ENCODE measurements around the gene WDR88.

GRCh38 chr19:33139165-33139564 is 7.3 kb downstream of the WDR88 start:
- TF ChIP-seq CTCF (conservative IDR thresholded peaks at IDR 0.05; ENCODE audit: low read depth, low read length) (no peak), POLR2A (IDR thresholded peaks at IDR 0.05; ENCODE audit: low read depth, low read length) (no peak), RFX5 (IDR thresholded peaks at IDR 0.05; ENCODE audit: low read depth, low read length) (no peak), RAD21 (IDR thresholded peaks at IDR 0.05; ENCODE audit: low read length) (no peak), CEBPB (IDR thresholded peaks at IDR 0.05; ENCODE audit: low read depth, low read length) (no peak), NFE2L2 (IDR thresholded peaks at IDR 0.05; ENCODE audit: low read depth, low read length) (no peak), MXI1 (IDR thresholded peaks at IDR 0.05; ENCODE audit: borderline replicate concordance, low read depth, low read length) (no peak), SMC3 (IDR thresholded peaks at IDR 0.05; ENCODE audit: low read depth, low read length) (no peak), BHLHE40 (IDR thresholded peaks at IDR 0.05; ENCODE audit: low read depth, low read length) (no peak), MAFK (IDR thresholded peaks at IDR 0.05; ENCODE audit: low read depth, low read length) (no peak), CHD1 (IDR thresholded peaks at IDR 0.05; ENCODE audit: low read depth, low read length) (no peak)
- TF ChIP-seq, protein P1, sequence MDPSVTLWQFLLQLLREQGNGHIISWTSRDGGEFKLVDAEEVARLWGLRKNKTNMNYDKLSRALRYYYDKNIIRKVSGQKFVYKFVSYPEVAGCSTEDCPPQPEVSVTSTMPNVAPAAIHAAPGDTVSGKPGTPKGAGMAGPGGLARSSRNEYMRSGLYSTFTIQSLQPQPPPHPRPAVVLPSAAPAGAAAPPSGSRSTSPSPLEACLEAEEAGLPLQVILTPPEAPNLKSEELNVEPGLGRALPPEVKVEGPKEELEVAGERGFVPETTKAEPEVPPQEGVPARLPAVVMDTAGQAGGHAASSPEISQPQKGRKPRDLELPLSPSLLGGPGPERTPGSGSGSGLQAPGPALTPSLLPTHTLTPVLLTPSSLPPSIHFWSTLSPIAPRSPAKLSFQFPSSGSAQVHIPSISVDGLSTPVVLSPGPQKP (IDR thresholded peaks at IDR 0.05; ENCODE audit: borderline replicate concordance, low read depth, low read length): no peak
- TF ChIP-seq, protein P2, sequence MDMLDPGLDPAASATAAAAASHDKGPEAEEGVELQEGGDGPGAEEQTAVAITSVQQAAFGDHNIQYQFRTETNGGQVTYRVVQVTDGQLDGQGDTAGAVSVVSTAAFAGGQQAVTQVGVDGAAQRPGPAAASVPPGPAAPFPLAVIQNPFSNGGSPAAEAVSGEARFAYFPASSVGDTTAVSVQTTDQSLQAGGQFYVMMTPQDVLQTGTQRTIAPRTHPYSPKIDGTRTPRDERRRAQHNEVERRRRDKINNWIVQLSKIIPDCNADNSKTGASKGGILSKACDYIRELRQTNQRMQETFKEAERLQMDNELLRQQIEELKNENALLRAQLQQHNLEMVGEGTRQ (IDR thresholded peaks at IDR 0.05; ENCODE audit: low read depth, low read length): no peak

All from IMR-90 (cell line).